B cell (primary cell): ENCODE data around the gene ZKSCAN2. TPM values are rescaled to one million over a fixed set of nuclear protein-coding genes. Genes with fewer than 3 reads are reported as not detected.

Source experiments
- ATAC-seq: fragments of 200-7000 bp; cut with Tn5 transposase; one replicate; pipeline ENCODE4 v1.10.0; 2021; ENCODE audit warnings: low read depth, mild to moderate bottlenecking, moderate number of reproducible peaks, moderate library complexity
- CTCF ChIA-PET: fragments of 350-600 bp; sonication (Branson Sonifier 250); formaldehyde crosslinking; loops from one replicate; lab custom pipeline; 2021; ENCODE audit warnings: antibody characterized with exemption, inconsistent platforms; lab: Charles Lee
- POLR2A ChIA-PET: fragments of 350-600 bp; sonication (Branson Sonifier 250); formaldehyde crosslinking; loops from one replicate; lab custom pipeline; 2021; ENCODE audit warnings: antibody characterized with exemption; lab: Charles Lee
- DNase-seq: peaks from one replicate; pipeline ENCODE4 v3.0.0; 2013
- H2AFZ ChIP-seq: 2 replicates; pipeline ENCODE4 v1.6.1; 2012; ENCODE audit warnings: mild to moderate bottlenecking, low read depth, low read length; ENCODE audit not compliant: insufficient read depth, poor library complexity, severe bottlenecking
- H3K27ac ChIP-seq, 2 donors: 1 replicate in 1 of 2; 2 replicates in 1 of 2; pipeline ENCODE4 v1.5.1; 2012 to 2013; ENCODE audit warnings: low read length in 2 of 2, mild to moderate bottlenecking in 2 of 2, moderate library complexity in 1 of 2
- H3K27me3 ChIP-seq, 4 experiments: fragments of 200-600 bp in 1 of 4; sonication (generic) in 1 of 4; replicated peaks in 1 of 4; 1 replicate in 2 of 4; 2 replicates in 2 of 4; pipeline versions ENCODE4 v1.6.1 to v1.7.0; 2013 to 2016; ENCODE audit warnings: low read length in 3 of 4, mild to moderate bottlenecking in 2 of 4, mixed read lengths in 1 of 4, moderate library complexity in 1 of 4; ENCODE audit not compliant: insufficient read depth in 4 of 4, control insufficient read depth in 3 of 4; ENCODE audit errors: control extremely low read depth in 1 of 4
- H3K36me3 ChIP-seq, 2 experiments: replicated peaks in 1 of 2; 1 replicate in 1 of 2; 2 replicates in 1 of 2; pipeline versions ENCODE4 v1.6.1 to v1.7.1; 2013; ENCODE audit warnings: low read length in 1 of 2; ENCODE audit not compliant: insufficient read depth in 2 of 2, control insufficient read depth in 1 of 2; ENCODE audit errors: control extremely low read depth in 1 of 2, extremely low read depth in 1 of 2
- H3K4me1 ChIP-seq, 2 donors: fragments of 200-600 bp in 1 of 2; sonication (generic) in 1 of 2; 1 replicate in 1 of 2; 2 replicates in 1 of 2; pipeline versions ENCODE4 v1.5.1 to v1.6.1; 2013 to 2017; ENCODE audit warnings: low read length in 2 of 2; ENCODE audit not compliant: control insufficient read depth in 2 of 2, insufficient read depth in 2 of 2
- H3K4me2 ChIP-seq: replicated peaks from 2 replicates; pipeline ENCODE3; 2012; ENCODE audit warnings: mild to moderate bottlenecking, low read depth, low read length; ENCODE audit not compliant: poor library complexity, severe bottlenecking
- H3K4me3 ChIP-seq, 5 experiments: fragments of 200-600 bp in 1 of 5; sonication (generic) in 1 of 5; 1 replicate in 3 of 5; 2 replicates in 2 of 5; pipeline versions ENCODE4 v1.5.1 to v1.7.0; 2011 to 2016; ENCODE audit warnings: low read length in 4 of 5, mild to moderate bottlenecking in 4 of 5, low read depth in 2 of 5, control low read depth in 1 of 5, moderate library complexity in 1 of 5; ENCODE audit not compliant: insufficient read depth in 1 of 5; ENCODE audit errors: control extremely low read depth in 1 of 5, extremely low read depth in 1 of 5
- H3K79me2 ChIP-seq: fragments of 200-600 bp; sonication (generic); one replicate; pipeline ENCODE4 v1.6.0; 2016; ENCODE audit warnings: low read length; ENCODE audit not compliant: control insufficient read depth, insufficient read depth
- H3K9ac ChIP-seq: fragments of 200-600 bp; sonication (generic); 2 replicates; pipeline ENCODE4 v1.6.1; 2017; ENCODE audit warnings: mild to moderate bottlenecking, low read length, moderate library complexity
- H3K9me3 ChIP-seq, 3 donors: one replicate each; pipeline versions ENCODE4 v1.6.1 to v1.7.1; 2013; ENCODE audit warnings: low read length in 2 of 3; ENCODE audit not compliant: control insufficient read depth in 2 of 3, insufficient read depth in 1 of 3; ENCODE audit errors: control extremely low read depth in 1 of 3
- H4K20me1 ChIP-seq: 2 replicates; pipeline ENCODE4 v1.6.0; 2012; ENCODE audit warnings: mild to moderate bottlenecking, low read length; ENCODE audit not compliant: insufficient read depth, control insufficient read depth, poor library complexity, severe bottlenecking
- H3K27ac Mint-ChIP-seq: one replicate; pipeline ENCODE4 v1.8.0; 2021; ENCODE audit warnings: mixed read lengths
- H3K27me3 Mint-ChIP-seq: one replicate; pipeline ENCODE4 v1.8.0; 2021; ENCODE audit warnings: mixed read lengths
- H3K4me1 Mint-ChIP-seq: one replicate; pipeline ENCODE4 v1.8.0; 2021; ENCODE audit warnings: mixed read lengths
- H3K4me3 Mint-ChIP-seq: one replicate; pipeline ENCODE4 v1.8.0; 2021; ENCODE audit warnings: mixed read lengths
- H3K9me3 Mint-ChIP-seq: one replicate; pipeline ENCODE4 v1.8.0; 2022; ENCODE audit warnings: mixed read lengths; ENCODE audit not compliant: insufficient read depth
- CTCF ChIP-seq: fragments of 200-600 bp; IDR thresholded peaks from one replicate; pipeline ENCODE4 v1.8.0; 2022; ENCODE audit warnings: antibody characterized with exemption, mild to moderate bottlenecking
- EZH2 ChIP-seq: IDR thresholded peaks from 2 replicates; pipeline ENCODE4 v1.6.1; 2012; ENCODE audit warnings: borderline replicate concordance, low read depth, mild to moderate bottlenecking, moderate library complexity, low read length; ENCODE audit not compliant: insufficient read depth, poor library complexity, severe bottlenecking
- WGBS: methylation state at CpG from one replicate; pipeline ENCODE4 v1.1.5; 2013; ENCODE audit warnings: missing lambda C conversion rate; ENCODE audit not compliant: insufficient coverage; 5-methylcytosine and 5-hydroxymethylcytosine counted together
- intact Hi-C: fragments of 100-400 bp; cut with micrococcal nuclease; formaldehyde crosslinking; loops from one replicate; pipeline ENCODE4 v1.10.0; 2022
- polyA plus RNA-seq: library from polyadenylated mRNA; depleted of rRNA; stranded (reverse); fragments of >200 nt; gene quantifications from 2 replicates; pipeline ENCODE4 v1.2.3, GENCODE V29; 2012
- total RNA-seq, 2 donors: library from RNA; stranded (reverse); fragments of 120-200 nt in 1 of 2; gene quantifications; 1 replicate in 1 of 2; 2 replicates in 1 of 2; pipeline versions ENCODE4 v1.2.3 to v1.2.4, GENCODE V29; 2013 to 2022

The ZKSCAN2 gene
- total and polyA plus RNA-seq, 2 donors (not counting 1 experiment from before 2014, with no cell fraction given): 0.85 to 9.1 TPM

- no peak overlapping the region for H3K27ac ChIP-seq
- ChIA-PET CTCF (interaction anchor here (0.8 to 0.9 kb wide), 2 partner anchors 11 to 43 kb away, joined by 3 to 4 read pairs; no protein-coding TSS in a partner anchor), POLR2A (no interaction called here)
- H3K27me3 ChIP-seq: no peaks in the 10 kb centered on the region
- peaks cover 4 to 15% of the 10 kb centered on the region in 2 experiments for H3K36me3 ChIP-seq
- Mint-ChIP-seq H3K4me3 (no peak overlapping the region), H3K27ac (no peak overlapping the region), H3K4me1 (peaks cover 8% of the 10 kb centered on the region), H3K27me3 (no peaks in the 10 kb centered on the region), H3K9me3 (no peaks in the 10 kb centered on the region)
- intact Hi-C loops: no loop called here
- ATAC-seq: no peak
- no peak for TF ChIP-seq CTCF
- no peak for TF ChIP-seq EZH2
- no peak overlapping the region for H3K4me2 ChIP-seq
- no peak overlapping the region for H3K4me3 ChIP-seq
- no peak overlapping the region for H2AFZ ChIP-seq
- H3K9me3 ChIP-seq: peaks cover 0 to 2% (median 0%) of the 10 kb centered on the region in 3 donors
- peaks cover 55% of the 10 kb centered on the region for H3K79me2 ChIP-seq
- no peak overlapping the region for H3K9ac ChIP-seq
- peaks cover 48% of the 10 kb centered on the region for H4K20me1 ChIP-seq
- no CpG with 5 or more reads among the region's 2 CpGs for WGBS
- H3K4me1 ChIP-seq: no peaks in the 10 kb centered on the region
- DNase-seq: no peak
Measured at GRCh38 chr16:25265968-25266367, 8.3 kb upstream of the ZKSCAN2 start.

GRCh38 chr16:25264597-25264996, 7.0 kb upstream of the ZKSCAN2 start:
- TF ChIP-seq CTCF (no peak), EZH2 (no peak)
- CTCF ChIA-PET: no interaction called here
- H3K27ac Mint-ChIP-seq: no peak overlapping the region

More at GRCh38 chr16:25264597-25264996, 7.0 kb upstream of the ZKSCAN2 start:
- H3K27me3 ChIP-seq: no peaks in the 10 kb centered on the region
- peaks cover 69% of the 10 kb centered on the region for H3K79me2 ChIP-seq
- H3K27ac ChIP-seq: no peak overlapping the region
- no peak overlapping the region for H3K4me3 ChIP-seq
- H3K4me2 ChIP-seq: no peak overlapping the region
- Mint-ChIP-seq H3K9me3 (no peaks in the 10 kb centered on the region), H3K27me3 (no peaks in the 10 kb centered on the region), H3K4me3 (no peak overlapping the region), H3K4me1 (peaks cover 12% of the 10 kb centered on the region)
- no peak overlapping the region for H2AFZ ChIP-seq
- peaks cover 49% of the 10 kb centered on the region for H4K20me1 ChIP-seq
- H3K9me3 ChIP-seq: peaks cover 0 to 2% (median 0%) of the 10 kb centered on the region in 3 donors
- intact Hi-C loops: no loop called here
- peaks cover 0 to 4% of the 10 kb centered on the region in 2 donors for H3K4me1 ChIP-seq
- H3K36me3 ChIP-seq: peaks cover 4 to 15% of the 10 kb centered on the region in 2 experiments
- ATAC-seq (no peak), DNase-seq (no peak)
- POLR2A ChIA-PET: no interaction called here
- no peak overlapping the region for H3K9ac ChIP-seq
- WGBS: no CpG with 5 or more reads among the region's 2 CpGs
